HG03060 (cell line): Measurements from ENCODE around the gene PLA2G10.
"Not testable (repeated sequence)": the region's sequence is repeated elsewhere in the genome, so short reads cannot be mapped to it uniquely, and the experiment has no call there.

Experiments
- ATAC-seq: cut with Tn5 transposase; IDR thresholded peaks from one replicate; pipeline ENCODE4 v1.9.1; 2021; ENCODE audit warnings: low read depth, moderate number of reproducible peaks; ENCODE audit not compliant: unreplicated experiment

Gene PLA2G10, protein sequence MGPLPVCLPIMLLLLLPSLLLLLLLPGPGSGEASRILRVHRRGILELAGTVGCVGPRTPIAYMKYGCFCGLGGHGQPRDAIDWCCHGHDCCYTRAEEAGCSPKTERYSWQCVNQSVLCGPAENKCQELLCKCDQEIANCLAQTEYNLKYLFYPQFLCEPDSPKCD

DNA sequence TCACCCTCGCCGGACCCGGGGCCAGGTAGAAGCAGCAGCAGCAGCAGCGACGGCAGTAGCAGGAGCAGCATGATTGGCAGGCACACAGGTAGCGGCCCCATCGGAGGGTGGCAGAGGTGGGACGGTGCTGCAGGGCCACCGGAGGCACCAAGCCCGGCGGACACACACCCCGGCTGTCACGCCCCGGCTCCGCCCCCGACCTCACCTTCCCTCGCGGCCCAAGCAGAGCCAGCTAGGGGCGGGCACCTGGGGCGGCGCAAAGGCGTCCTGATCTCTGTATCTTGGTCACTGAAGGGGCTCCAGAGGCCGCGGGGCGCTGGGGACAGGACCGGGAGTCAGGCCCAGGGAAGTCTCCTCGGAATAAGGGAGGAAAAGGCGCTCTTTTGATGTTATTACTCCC, at the start of gene PLA2G10:
Gene PLA2G10, minus strand, starts transcription at position 180 of the 400 bp plus-strand sequence. Its CDS starts 79 bp downstream, at position 101.
- not testable (repeated sequence) for ATAC-seq

- peak; percentile 73 for ATAC-seq
These were observed 48.4 kb upstream of the PLA2G10 start, which contains the start of gene NPIPA2 for GRCh38 chr16:14742273-14743128. Gene NPIPA2, plus strand, starts transcription at chr16:14742533. Its CDS starts 5,533 bp downstream, at chr16:14748066.

DNA sequence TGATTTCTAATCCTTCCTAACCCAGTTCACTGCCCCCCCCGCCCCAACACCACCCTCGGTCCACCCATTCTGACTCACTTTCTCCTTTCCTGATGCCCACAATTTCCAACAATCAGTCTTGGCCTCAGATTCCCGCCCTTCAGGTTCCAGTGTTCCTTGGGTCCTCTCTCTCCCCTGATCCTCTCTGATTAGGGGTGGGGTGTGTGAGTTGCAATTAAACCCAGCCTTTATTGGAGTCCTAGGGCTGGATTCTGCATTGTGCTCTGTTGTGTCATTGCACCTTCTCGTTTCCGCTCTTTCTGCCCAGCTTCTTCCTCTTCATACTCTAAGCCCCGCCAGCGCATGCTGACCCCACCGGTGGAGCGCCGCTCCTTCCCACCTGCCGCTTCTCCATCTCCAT, 47.7 kb upstream of the PLA2G10 start:
- not testable (repeated sequence) for ATAC-seq

DNA sequence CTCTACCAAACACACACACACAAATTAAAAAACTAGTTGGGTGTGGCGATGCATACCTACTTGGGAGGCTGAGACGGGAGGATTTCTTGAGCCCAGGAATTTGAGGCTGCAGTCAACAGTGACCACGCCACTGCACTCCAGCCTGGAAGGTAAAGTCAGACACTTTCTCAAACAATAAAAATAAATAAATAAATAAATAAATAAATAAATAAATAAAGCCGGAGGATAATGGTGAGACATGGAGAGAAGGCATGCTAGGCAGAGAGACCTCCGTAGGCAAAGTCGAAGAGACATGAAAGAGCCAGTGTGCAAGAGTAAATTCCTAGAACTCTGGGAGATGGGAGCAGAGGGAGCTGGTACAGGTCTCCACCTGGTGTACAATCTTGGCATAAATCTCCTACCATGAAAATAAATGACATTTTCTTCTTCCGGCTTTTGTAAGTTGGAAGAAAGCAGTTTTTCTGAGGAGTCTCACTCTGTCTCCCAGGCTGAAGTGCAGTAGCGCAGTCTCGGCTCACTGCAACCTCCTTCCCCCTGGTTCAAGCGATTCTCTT, 46.8 kb upstream of the PLA2G10 start:
- not testable (repeated sequence) for ATAC-seq

- not testable (repeated sequence) for ATAC-seq
These were observed 39.1 kb upstream of the PLA2G10 start for GRCh38 chr16:14733233-14733632.

- ATAC-seq: peak; percentile 71
These were observed 9.3 kb upstream of the PLA2G10 start, which contains the start of gene NPIPA3 for GRCh38 chr16:14703156-14704011. Gene NPIPA3, plus strand, starts transcription at chr16:14703411. Its CDS starts 5,533 bp downstream, at chr16:14708944.

DNA sequence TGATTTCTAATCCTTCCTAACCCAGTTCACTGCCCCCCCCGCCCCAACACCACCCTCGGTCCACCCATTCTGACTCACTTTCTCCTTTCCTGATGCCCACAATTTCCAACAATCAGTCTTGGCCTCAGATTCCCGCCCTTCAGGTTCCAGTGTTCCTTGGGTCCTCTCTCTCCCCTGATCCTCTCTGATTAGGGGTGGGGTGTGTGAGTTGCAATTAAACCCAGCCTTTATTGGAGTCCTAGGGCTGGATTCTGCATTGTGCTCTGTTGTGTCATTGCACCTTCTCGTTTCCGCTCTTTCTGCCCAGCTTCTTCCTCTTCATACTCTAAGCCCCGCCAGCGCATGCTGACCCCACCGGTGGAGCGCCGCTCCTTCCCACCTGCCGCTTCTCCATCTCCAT, 8.6 kb upstream of the PLA2G10 start:
- not testable (repeated sequence) for ATAC-seq

- not testable (repeated sequence) for ATAC-seq
These were observed 7.8 kb upstream of the PLA2G10 start for GRCh38 chr16:14701859-14702258.

- not testable (repeated sequence) for ATAC-seq
These were observed 8.0 kb downstream of the PLA2G10 start for GRCh38 chr16:14685870-14686793.

- no peak for ATAC-seq
These were observed 12.0 kb downstream of the PLA2G10 start for GRCh38 chr16:14682121-14682520.

DNA sequence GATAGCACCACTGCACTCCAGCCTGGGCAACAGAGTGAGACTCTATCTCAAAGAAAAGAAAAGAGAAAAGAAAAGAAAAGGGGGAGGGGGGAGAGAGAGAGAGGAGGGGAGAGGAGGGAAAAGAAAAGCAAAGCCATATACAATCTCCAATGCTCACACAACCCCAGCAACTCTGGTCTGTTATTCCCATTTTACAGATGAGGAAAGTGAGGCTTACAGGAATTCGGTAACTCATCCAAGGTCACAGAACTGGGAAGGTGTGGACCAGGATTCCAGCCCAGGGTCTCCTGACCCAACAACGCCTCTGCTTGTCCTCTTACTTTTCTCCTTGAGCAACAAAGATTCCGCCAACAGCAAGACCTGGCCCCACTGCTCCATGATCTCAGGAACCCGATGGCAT, 13.0 kb downstream of the PLA2G10 start:
- no peak for ATAC-seq

- ATAC-seq: not testable (repeated sequence)
These were observed 13.7 kb downstream of the PLA2G10 start for GRCh38 chr16:14680396-14680795.

- ATAC-seq: no peak
These were observed 15.2 kb downstream of the PLA2G10 start for GRCh38 chr16:14678748-14679497.

- ATAC-seq: no peak
These were observed 16.5 kb downstream of the PLA2G10 start for GRCh38 chr16:14677627-14678026.

GRCh38 chr16:14676633-14677032, 17.5 kb downstream of the PLA2G10 start:
- ATAC-seq: no peak

DNA sequence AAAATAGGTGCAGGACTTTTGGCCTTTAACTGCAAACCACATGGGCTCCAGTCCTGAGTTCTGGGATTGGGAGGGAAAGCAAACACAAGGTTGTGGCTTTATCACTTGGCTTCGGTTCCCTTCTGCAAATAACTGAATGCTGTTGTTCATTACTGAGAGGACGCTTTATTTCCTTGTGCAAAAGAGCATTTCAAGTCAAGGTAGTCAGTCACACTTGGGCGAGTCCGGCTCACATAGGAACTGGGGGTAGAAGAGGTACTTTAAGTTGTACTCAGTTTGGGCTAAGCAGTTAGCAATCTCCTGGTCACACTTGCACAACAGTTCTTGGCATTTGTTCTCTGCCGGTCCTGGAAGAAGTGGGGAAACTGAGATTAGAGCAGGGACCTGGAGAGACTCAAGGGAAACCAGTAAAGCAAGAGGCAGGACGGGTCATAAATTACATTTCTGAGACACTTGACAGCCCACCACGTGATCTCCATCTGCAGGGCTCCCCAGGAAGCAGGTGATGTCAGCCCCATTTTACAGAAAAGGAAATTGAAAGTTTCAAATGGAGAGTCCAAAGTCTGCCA, 21.6 kb downstream of the PLA2G10 start:
- ATAC-seq: peak; percentile 51

DNA sequence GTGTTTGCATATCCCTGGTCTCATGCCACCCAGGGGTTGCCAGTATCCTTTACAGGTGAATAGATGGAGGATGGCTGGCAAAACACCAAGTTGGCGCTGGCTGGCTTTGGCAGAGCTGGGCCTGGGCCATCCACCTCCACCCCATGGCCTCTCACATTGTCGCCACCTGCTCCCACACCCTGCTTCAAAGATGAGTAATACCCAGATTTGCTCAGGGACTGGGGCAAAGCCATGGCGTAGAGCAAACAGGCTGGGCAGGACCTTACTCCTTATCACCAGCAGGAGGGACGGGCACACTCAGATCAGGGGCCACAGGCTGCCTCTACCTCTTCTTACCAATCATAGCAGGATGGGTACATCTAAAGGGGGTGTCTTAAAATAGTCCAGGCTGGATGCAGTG, 24.3 kb downstream of the PLA2G10 start:
- no peak for ATAC-seq

DNA sequence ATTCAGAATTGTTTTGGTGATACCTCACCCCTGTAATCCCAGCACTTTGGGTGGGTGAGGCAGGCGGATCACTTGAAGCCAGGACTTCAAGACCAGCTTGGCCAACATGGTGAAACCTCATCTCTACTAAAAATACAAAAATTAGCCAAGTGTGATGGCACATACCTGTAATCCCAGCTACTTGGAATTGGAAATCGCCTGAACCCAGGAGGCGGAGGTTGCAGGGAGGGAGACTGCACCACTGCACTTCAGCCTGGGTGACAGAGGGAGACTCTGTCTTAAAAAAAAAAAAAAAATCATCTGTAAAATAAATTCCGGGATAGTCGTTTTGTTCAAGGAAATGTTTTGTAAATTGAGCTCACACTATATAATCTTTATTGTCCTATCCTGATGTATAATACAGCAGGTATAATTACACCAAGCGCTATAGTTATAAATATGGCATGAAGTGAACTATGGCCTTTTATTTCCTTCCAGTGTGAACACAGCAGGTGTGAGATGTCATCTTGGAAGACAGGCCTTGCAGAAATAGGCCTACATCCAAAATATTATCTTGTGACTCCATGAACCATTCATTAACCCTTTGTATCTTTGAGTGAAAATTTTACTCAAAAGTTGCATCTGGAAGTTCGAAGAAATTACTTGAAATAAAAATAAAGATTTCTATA, 25.4 kb downstream of the PLA2G10 start:
- no peak for ATAC-seq
